Endothelial cell of umbilical vein (primary cell): ENCODE data around the gene TGM1. TPM values are rescaled to one million over a fixed set of nuclear protein-coding genes. Genes with fewer than 3 reads are reported as not detected.
A peak's percentile ranks its signal among the peaks of the same experiment; 100 is the strongest.

Experiments
- BruUV-seq: library from RNA; stranded (reverse); fragments of 400-500 nt; replicated peaks from 2 replicates; lab custom pipeline; 2021; lab: Mats Ljungman, UMichigan
- CTCF ChIA-PET: fragments of 300-600, 350-600 bp; sonication (Branson Sonifier 250); formaldehyde crosslinking; loops from one replicate; lab custom pipeline; 2021; ENCODE audit warnings: antibody characterized with exemption, inconsistent platforms; lab: Charles Lee
- POLR2A ChIA-PET: fragments of 300-600, 350-600 bp; sonication (Branson Sonifier 250); formaldehyde crosslinking; loops from one replicate; lab custom pipeline; 2021; ENCODE audit warnings: antibody characterized with exemption, inconsistent platforms; lab: Charles Lee
- DNase-seq: peaks from one replicate; pipeline ENCODE4 v3.0.0-alpha.2; 2011; ENCODE audit warnings: low read depth, low spot score
- FAIRE-seq: peaks from 2 replicates; lab custom pipeline; 2011; peaks lifted over from hg19 to GRCh38; lab: Jason Lieb, UNC
- H2AFZ ChIP-seq: 2 replicates; pipeline ENCODE4 v1.6.0; 2012; ENCODE audit warnings: low read depth, low read length, control low read depth, inconsistent platforms
- H3K27ac ChIP-seq: 2 replicates; pipeline ENCODE4 v1.5.1; 2011; ENCODE audit warnings: low read depth, mild to moderate bottlenecking, control low read depth, low read length, moderate library complexity; ENCODE audit not compliant: insufficient read depth
- H3K27me3 ChIP-seq, 2 experiments: 2 replicates each; pipeline versions ENCODE4 v1.6.0 to v1.6.1; 2011; ENCODE audit warnings: low read length in 2 of 2, mixed read lengths in 1 of 2; ENCODE audit not compliant: control insufficient read depth in 2 of 2, insufficient read depth in 2 of 2
- H3K36me3 ChIP-seq, 2 experiments: 2 replicates in 1 of 2; 3 replicates in 1 of 2; pipeline ENCODE4 v1.5.1; 2011; ENCODE audit warnings: low read length in 2 of 2, mild to moderate bottlenecking in 1 of 2, moderate library complexity in 1 of 2; ENCODE audit not compliant: control insufficient read depth in 2 of 2, insufficient read depth in 2 of 2; ENCODE audit errors: extremely low read depth in 1 of 2
- H3K4me1 ChIP-seq: 3 replicates; pipeline ENCODE4 v1.5.1; 2011; ENCODE audit warnings: mild to moderate bottlenecking, low read length; ENCODE audit not compliant: control insufficient read depth, insufficient read depth; ENCODE audit errors: extremely low read depth
- H3K4me2 ChIP-seq: 2 replicates; pipeline ENCODE4 v1.6.1; 2011; ENCODE audit warnings: low read length, control low read depth, mixed read lengths; ENCODE audit not compliant: insufficient read depth
- H3K4me3 ChIP-seq, 3 experiments: fragments of 200-600 bp in 1 of 3; sonication (generic), shearing (Covaris generic) in 1 of 3; replicated peaks in 1 of 3; 2 replicates each; pipeline ENCODE4 v1.5.1; 2011 to 2016; ENCODE audit warnings: control low read depth in 3 of 3, low read length in 3 of 3, mild to moderate bottlenecking in 2 of 3, inconsistent platforms in 1 of 3, low read depth in 1 of 3, moderate library complexity in 1 of 3; ENCODE audit not compliant: insufficient read depth in 1 of 3
- H3K79me2 ChIP-seq: 2 replicates; pipeline ENCODE4 v1.6.0; 2012; ENCODE audit warnings: low read length, inconsistent platforms; ENCODE audit not compliant: control insufficient read depth, insufficient read depth
- H3K9ac ChIP-seq: replicated peaks from 2 replicates; pipeline ENCODE3; 2011; ENCODE audit warnings: low read length, control low read depth; ENCODE audit not compliant: insufficient read depth; ENCODE audit errors: extremely low read depth
- H3K9me1 ChIP-seq: replicated peaks from 3 replicates; pipeline ENCODE4 v1.6.0; 2011; ENCODE audit warnings: mild to moderate bottlenecking, low read length; ENCODE audit not compliant: control insufficient read depth, insufficient read depth; ENCODE audit errors: extremely low read depth
- H3K9me3 ChIP-seq: replicated peaks from 2 replicates; pipeline ENCODE4 v1.5.1; 2012; ENCODE audit warnings: low read length, inconsistent platforms; ENCODE audit not compliant: control insufficient read depth, insufficient read depth
- H4K20me1 ChIP-seq: replicated peaks from 2 replicates; pipeline ENCODE3; 2011; ENCODE audit warnings: mild to moderate bottlenecking, low read length; ENCODE audit not compliant: control insufficient read depth, insufficient read depth; ENCODE audit errors: extremely low read depth
- CTCF ChIP-seq, 2 donors: IDR thresholded peaks; 1 replicate in 1 of 2; 2 replicates in 1 of 2; pipeline ENCODE4 v1.5.1; 2011; ENCODE audit warnings: low read length in 2 of 2, mild to moderate bottlenecking in 2 of 2, moderate library complexity in 2 of 2, control low read depth in 1 of 2, inconsistent platforms in 1 of 2, low read depth in 1 of 2; ENCODE audit not compliant: insufficient read depth in 1 of 2; ENCODE audit errors: extremely low read depth in 1 of 2
- EZH2 ChIP-seq: IDR thresholded peaks from 2 replicates; pipeline ENCODE4 v1.6.1; 2012; ENCODE audit warnings: borderline replicate concordance, low read depth, mild to moderate bottlenecking, moderate library complexity, low read length, inconsistent platforms; ENCODE audit not compliant: severe bottlenecking
- FOS ChIP-seq: IDR thresholded peaks from 2 replicates; pipeline ENCODE4 v1.6.1; 2011; ENCODE audit warnings: mild to moderate bottlenecking, low read length, moderate library complexity, borderline replicate concordance; ENCODE audit not compliant: insufficient read depth
- GATA2 ChIP-seq: IDR thresholded peaks from 2 replicates; pipeline ENCODE4 v1.7.0; 2011; ENCODE audit warnings: low read depth, mild to moderate bottlenecking, moderate library complexity, mixed read lengths, low read length; ENCODE audit not compliant: insufficient read length, insufficient read depth
- JUN ChIP-seq: IDR thresholded peaks from 2 replicates; pipeline ENCODE4 v1.6.1; 2011; ENCODE audit warnings: borderline replicate concordance, low read depth; ENCODE audit not compliant: insufficient read length, insufficient read depth
- MAX ChIP-seq: IDR thresholded peaks from 2 replicates; pipeline ENCODE4 v1.6.1; 2011; ENCODE audit not compliant: insufficient read depth, insufficient read length
- MYC ChIP-seq: IDR thresholded peaks from one replicate; pipeline ENCODE4 v1.6.1; 2011; ENCODE audit warnings: mild to moderate bottlenecking, low read depth, low read length
- POLR2A ChIP-seq: IDR thresholded peaks from 2 replicates; pipeline ENCODE4 v1.6.1; 2012; ENCODE audit warnings: low read depth, mild to moderate bottlenecking, control low read depth, low read length
- POLR2AphosphoS5 ChIP-seq: IDR thresholded peaks from 2 replicates; pipeline ENCODE4 v1.6.1; 2012; ENCODE audit warnings: low read depth, mild to moderate bottlenecking, control low read depth, low read length, moderate library complexity; ENCODE audit not compliant: insufficient read depth
- dilution Hi-C: fragments of 300-500 bp; cut with MboI; formaldehyde crosslinking; loops from one replicate; pipeline ENCODE4 v1.15.0; 2019; ENCODE audit warnings: low sequenced_read_pairs; ENCODE audit not compliant: extremely low pct_ligation_motif_present
- intact Hi-C: fragments of 100-400 bp; cut with micrococcal nuclease; formaldehyde crosslinking; loops from one replicate; pipeline ENCODE4 v1.10.0; 2022
- polyA plus RNA-seq, 4 experiments: library from polyadenylated mRNA; depleted of rRNA in 3 of 4; stranded (reverse) in 3 of 4; unstranded in 1 of 4; fragments of >200 nt; gene quantifications; 2 replicates each; pipeline versions ENCODE4 v1.2.1 to v1.2.3, GENCODE V29; 2011 to 2012; ENCODE audit warnings: missing spikeins in 1 of 4
- total RNA-seq: library from RNA; stranded (reverse); gene quantifications from 2 replicates; pipeline ENCODE4 v1.2.3, GENCODE V29; 2021

Gene TGM1
- total and polyA plus RNA-seq, 2 donors (not counting 3 experiments of a cell fraction or from before 2014, with no cell fraction given) = 1.0 to 3.4 TPM

- FAIRE-seq (no peak), DNase-seq (no peak)
- H3K27ac ChIP-seq = no peak overlapping the region
- POLR2A ChIA-PET = no interaction called here
- peaks cover 0 to 37% of the 10 kb centered on the region in 2 experiments for H3K36me3 ChIP-seq
- CTCF ChIA-PET = interaction anchor here (1.7 kb wide), 1 partner anchor 128 kb away, joined by 5 read pairs; no protein-coding TSS in a partner anchor
- TF ChIP-seq MAX (no peak), JUN (no peak)
- H2AFZ ChIP-seq = no peak overlapping the region
- peaks cover 11% of the 10 kb centered on the region for H3K79me2 ChIP-seq
- H3K27me3 ChIP-seq = no peaks in the 10 kb centered on the region
- no TSS peak for BruUV-seq
- peaks cover 12% of the 10 kb centered on the region for H3K4me1 ChIP-seq
- H3K9ac ChIP-seq = no peak overlapping the region
- H3K4me3 ChIP-seq = no peak overlapping the region
- no peaks in the 10 kb centered on the region for H3K9me1 ChIP-seq
- H4K20me1 ChIP-seq = no peaks in the 10 kb centered on the region
- no peak overlapping the region for H3K4me2 ChIP-seq
- no peaks in the 10 kb centered on the region for H3K9me3 ChIP-seq
- intact Hi-C loops = no loop called here
- dilution Hi-C loops = no loop called here
Observed at GRCh38 chr14:24304019-24304387, 41.0 kb upstream of the TGM1 start.

GRCh38 chr14:24300326-24300980, 37.5 kb upstream of the TGM1 start:
- BruUV-seq = no TSS peak
- CTCF ChIA-PET = interaction anchor here (0.9 to 5.5 kb wide), 8 partner anchors 9 to 242 kb away, joined by 3 to 199 read pairs (median 12); partner anchors contain the start of genes CHMP4A, CIDEB, IRF9 and LTB4R
- Histone ChIP-seq H3K9me3 (no peaks in the 10 kb centered on the region), H3K79me2 (peaks cover 11% of the 10 kb centered on the region), H3K9ac (peak overlapping the region; percentile 58), H3K9me1 (no peaks in the 10 kb centered on the region), H3K4me2 (peak overlapping the region; percentile 90), H2AFZ (peak overlapping the region; percentile 24), H3K4me1 (peaks cover 22% of the 10 kb centered on the region), H3K27ac (peak overlapping the region; percentile 19), H3K4me3 (peak overlapping the region; percentile 79 to 85 (median 82)), H4K20me1 (no peaks in the 10 kb centered on the region), H3K27me3 (no peaks in the 10 kb centered on the region), H3K36me3 (peaks cover 5 to 30% of the 10 kb centered on the region in 2 experiments)
- intact Hi-C loops = no loop called here
- dilution Hi-C loops = no loop called here
- POLR2A ChIA-PET = interaction anchor here (0.6 kb wide), 1 partner anchor 40 kb away, joined by 3 read pairs; no protein-coding TSS in a partner anchor
- DNase-seq = no peak
- no peak for FAIRE-seq
- TF ChIP-seq CTCF (IDR thresholded peaks at IDR 0.05; ENCODE audit: extremely low read depth in 1 of 2, insufficient read depth in 1 of 2, low read depth in 1 of 2, low read length in 2 of 2) = no peak
- TF ChIP-seq JUN = no peak
- TF ChIP-seq MAX = no peak
- no peak for TF ChIP-seq EZH2
- TF ChIP-seq POLR2AphosphoS5 = no peak
- TF ChIP-seq MYC = no peak
- no peak for TF ChIP-seq POLR2A
- TF ChIP-seq GATA2 = no peak
- TF ChIP-seq FOS = no peak
